ENCODE data around the gene CFAP210. TPM values are rescaled to one million over a fixed set of nuclear protein-coding genes. Genes with fewer than 3 reads are reported as not detected.
"Not testable (repeated sequence)": the region's sequence is repeated elsewhere in the genome, so short reads cannot be mapped to it uniquely, and the experiment has no call there.

CFAP210 gene
- total and polyA plus RNA-seq, 2 experiments from 2014 or later: 0.30 TPM; not detected in 1

GRCh38 chr2:169620509-169620908, 73.7 kb downstream of the CFAP210 start:
- no peak overlapping the region for H3K4me3 ChIP-seq
- no peaks in the 10 kb centered on the region for H3K4me1 ChIP-seq (ENCODE audit: insufficient read depth)
- peaks cover 10% of the 10 kb centered on the region for H3K36me3 ChIP-seq (replicated peaks; ENCODE audit: insufficient read depth, low read depth)
- no peak for TF ChIP-seq EZH2phosphoT487 (IDR thresholded peaks at IDR 0.05; ENCODE audit: low read depth, severe bottlenecking, unreplicated experiment)
- DNase-seq (ENCODE audit: low spot score): no peak
- peaks cover 36% of the 10 kb centered on the region for H3K79me2 ChIP-seq
- no peak overlapping the region for H3K4me2 ChIP-seq
- 86% methylated on average over 1 of the region's 1 CpG for WGBS (ENCODE audit: low lambda C conversion rate, missing lambda C conversion rate)
- H3K27ac ChIP-seq: no peak overlapping the region
- no peaks in the 10 kb centered on the region for H3K27me3 ChIP-seq
- peaks cover 6% of the 10 kb centered on the region for H4K20me1 ChIP-seq (ENCODE audit: insufficient read depth, poor library complexity, severe bottlenecking)
- H2AFZ ChIP-seq: no peak overlapping the region
- H3K9me2 ChIP-seq (replicated peaks; ENCODE audit: insufficient read depth): no peaks in the 10 kb centered on the region
- H3K9me3 ChIP-seq (ENCODE audit: low read depth): peaks cover 7% of the 10 kb centered on the region

DNA sequence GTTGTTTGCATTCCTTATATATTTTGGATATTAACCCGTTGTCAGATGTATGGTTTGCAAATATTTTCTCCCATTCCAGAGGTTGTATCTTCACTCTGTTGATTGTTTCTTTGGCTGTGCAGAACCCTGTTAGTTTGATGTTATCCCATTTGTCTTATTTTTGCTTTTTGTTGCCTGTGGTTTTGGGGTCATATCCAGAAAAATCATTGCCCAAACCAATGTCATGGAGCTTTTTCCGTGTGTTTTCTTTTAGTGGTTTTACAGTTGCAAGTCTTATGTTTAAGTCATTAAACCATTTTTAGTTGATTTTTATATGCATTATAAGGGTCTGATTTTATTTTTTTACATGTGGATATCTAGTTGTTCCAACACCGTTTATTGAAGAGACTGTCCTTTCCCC, 74.3 kb downstream of the CFAP210 start:
- no peak for DNase-seq (ENCODE audit: low spot score)
- Histone ChIP-seq H4K20me1 (ENCODE audit: insufficient read depth, poor library complexity, severe bottlenecking) (peaks cover 6% of the 10 kb centered on the region), H3K9me2 (replicated peaks; ENCODE audit: insufficient read depth) (no peaks in the 10 kb centered on the region), H3K9me3 (ENCODE audit: low read depth) (peaks cover 7% of the 10 kb centered on the region), H3K4me2 (no peak overlapping the region), H3K36me3 (replicated peaks; ENCODE audit: insufficient read depth, low read depth) (peaks cover 10% of the 10 kb centered on the region), H3K4me3 (no peak overlapping the region), H3K27me3 (no peaks in the 10 kb centered on the region), H3K27ac (no peak overlapping the region), H3K79me2 (peaks cover 38% of the 10 kb centered on the region), H2AFZ (no peak overlapping the region), H3K4me1 (ENCODE audit: insufficient read depth) (no peaks in the 10 kb centered on the region)
- TF ChIP-seq CTCF (IDR thresholded peaks at IDR 0.05; ENCODE audit: poor library complexity) (no peak), EZH2 (IDR thresholded peaks at IDR 0.05; ENCODE audit: borderline replicate concordance) (no peak), EZH2phosphoT487 (IDR thresholded peaks at IDR 0.05; ENCODE audit: low read depth, severe bottlenecking, unreplicated experiment) (no peak)
- WGBS (ENCODE audit: low lambda C conversion rate, missing lambda C conversion rate): 65% methylated on average over 3 of the region's 3 CpGs

- Histone ChIP-seq H3K79me2 (peaks cover 41% of the 10 kb centered on the region), H3K36me3 (replicated peaks; ENCODE audit: insufficient read depth, low read depth) (peaks cover 13% of the 10 kb centered on the region)
- not testable (repeated sequence) for DNase-seq (ENCODE audit: low spot score); H3K9me2 ChIP-seq (replicated peaks; ENCODE audit: insufficient read depth); H3K4me3 ChIP-seq; H3K27me3 ChIP-seq; H3K27ac ChIP-seq; H3K4me1 ChIP-seq (ENCODE audit: insufficient read depth); H3K9me3 ChIP-seq (ENCODE audit: low read depth); H3K4me2 ChIP-seq; H4K20me1 ChIP-seq (ENCODE audit: insufficient read depth, poor library complexity, severe bottlenecking); H2AFZ ChIP-seq
- 100% methylated on average over 1 of the region's 1 CpG for WGBS (ENCODE audit: low lambda C conversion rate, missing lambda C conversion rate)
Observed at GRCh38 chr2:169615982-169616381, 78.2 kb downstream of the CFAP210 start.

- H3K4me1 ChIP-seq (ENCODE audit: insufficient read depth): no peaks in the 10 kb centered on the region
- no peak overlapping the region for H2AFZ ChIP-seq
- no peaks in the 10 kb centered on the region for H3K9me2 ChIP-seq (replicated peaks; ENCODE audit: insufficient read depth)
- H3K27me3 ChIP-seq: no peaks in the 10 kb centered on the region
- H3K79me2 ChIP-seq: peaks cover 35% of the 10 kb centered on the region
- H4K20me1 ChIP-seq (ENCODE audit: insufficient read depth, poor library complexity, severe bottlenecking): no peaks in the 10 kb centered on the region
- no peak for DNase-seq (ENCODE audit: low spot score)
- H3K4me3 ChIP-seq: no peak overlapping the region
- 96% methylated on average over 2 of the region's 2 CpGs for WGBS (ENCODE audit: low lambda C conversion rate, missing lambda C conversion rate)
- H3K27ac ChIP-seq: no peak overlapping the region
- no peak for TF ChIP-seq CTCF (IDR thresholded peaks at IDR 0.05; ENCODE audit: poor library complexity)
- no peak for TF ChIP-seq EZH2 (IDR thresholded peaks at IDR 0.05; ENCODE audit: borderline replicate concordance)
- no peak for TF ChIP-seq EZH2phosphoT487 (IDR thresholded peaks at IDR 0.05; ENCODE audit: low read depth, severe bottlenecking, unreplicated experiment)
- peaks cover 13% of the 10 kb centered on the region for H3K36me3 ChIP-seq (replicated peaks; ENCODE audit: insufficient read depth, low read depth)
- H3K4me2 ChIP-seq: no peak overlapping the region
- peaks cover 7% of the 10 kb centered on the region for H3K9me3 ChIP-seq (ENCODE audit: low read depth)
Observed at GRCh38 chr2:169613876-169614275, 80.3 kb downstream of the CFAP210 start.
